NCI-H526 (cell line): ENCODE measurements around the gene RIMS4.

Source experiments
- DNase-seq, 2 experiments: peaks; one replicate each; lab custom pipeline; 2025; lab: John Stamatoyannopoulos, UW

Gene RIMS4

GRCh38 chr20:44762466-44763140 is 47.7 kb downstream of the RIMS4 start:
- no peak for DNase-seq

GRCh38 chr20:44761423-44761822 is 48.9 kb downstream of the RIMS4 start:
- no peak for DNase-seq

GRCh38 chr20:44759595-44759994 is 50.8 kb downstream of the RIMS4 start:
- DNase-seq: no peak

- DNase-seq: no peak
Observed at GRCh38 chr20:44758247-44759101, 51.9 kb downstream of the RIMS4 start.

- DNase-seq: no peak
Observed at GRCh38 chr20:44756956-44757355, 53.4 kb downstream of the RIMS4 start.

- no peak for DNase-seq
Observed at GRCh38 chr20:44756011-44756688, 54.2 kb downstream of the RIMS4 start.

- DNase-seq: no peak
Observed at GRCh38 chr20:44754554-44754953, 55.8 kb downstream of the RIMS4 start.

- no peak for DNase-seq
Observed at GRCh38 chr20:44752099-44752931, 58.0 kb downstream of the RIMS4 start.

GRCh38 chr20:44750081-44750805 is 60.1 kb downstream of the RIMS4 start:
- peak in 1 of 2 experiments; percentile 27 for DNase-seq

- DNase-seq: peak in 1 of 2 experiments; percentile 20
Observed at GRCh38 chr20:44748005-44748370, 62.4 kb downstream of the RIMS4 start.

GRCh38 chr20:44747166-44748004 is 63.0 kb downstream of the RIMS4 start:
- peak; percentile 77 to 92 for DNase-seq

- peak in 1 of 2 experiments; percentile 23 for DNase-seq
Observed at GRCh38 chr20:44746367-44747165, 63.8 kb downstream of the RIMS4 start.

- DNase-seq: peak in 1 of 2 experiments; percentile 76
Observed at GRCh38 chr20:44745598-44746366, 64.6 kb downstream of the RIMS4 start, which contains the start of gene KCNK15. Gene KCNK15, plus strand, starts transcription at chr20:44745865. Its CDS starts 46 bp downstream, at chr20:44745911.

GRCh38 chr20:44745122-44745597 is 65.2 kb downstream of the RIMS4 start:
- no peak for DNase-seq

GRCh38 chr20:44743916-44744655 is 66.3 kb downstream of the RIMS4 start:
- DNase-seq: no peak

GRCh38 chr20:44743080-44743701 is 67.2 kb downstream of the RIMS4 start:
- DNase-seq: no peak
